WTC11 (cell line): ENCODE data around the gene CORO1C. TPM values are rescaled to one million over a fixed set of nuclear protein-coding genes. Genes with fewer than 3 reads are reported as not detected.

Experiments
- ATAC-seq: fragments of 200-7000 bp; cut with Tn5 transposase; 2 replicates; pipeline ENCODE4 v1.10.0; 2021; ENCODE audit warnings: mild to moderate bottlenecking, moderate library complexity
- CTCF ChIA-PET: fragments of 300-600 bp; sonication (Branson Sonifier 250); formaldehyde crosslinking; loops from one replicate; lab custom pipeline; 2021; ENCODE audit warnings: antibody characterized with exemption; lab: Charles Lee
- POLR2A ChIA-PET: fragments of 350-600 bp; sonication (Branson Sonifier 250); formaldehyde crosslinking; loops from one replicate; lab custom pipeline; 2021; ENCODE audit warnings: antibody characterized with exemption; lab: Charles Lee
- DNase-seq: peaks from one replicate; pipeline ENCODE4 v3.0.0; 2021; ENCODE audit warnings: low spot score
- H3K27ac Mint-ChIP-seq: 2 replicates; pipeline ENCODE4 v1.8.0; 2021; ENCODE audit warnings: mixed read lengths
- H3K27me3 Mint-ChIP-seq: 2 replicates; pipeline ENCODE4 v1.8.0; 2021; ENCODE audit warnings: low read depth, mild to moderate bottlenecking, moderate library complexity, mixed read lengths
- H3K36me3 Mint-ChIP-seq: 2 replicates; pipeline ENCODE4 v1.8.0; 2021; ENCODE audit warnings: mixed read lengths
- H3K4me1 Mint-ChIP-seq: 2 replicates; pipeline ENCODE4 v1.8.0; 2022; ENCODE audit warnings: mixed read lengths
- H3K4me3 Mint-ChIP-seq: 2 replicates; pipeline ENCODE4 v1.8.0; 2021; ENCODE audit warnings: mild to moderate bottlenecking, moderate library complexity, mixed read lengths
- H3K9me3 Mint-ChIP-seq: 2 replicates; pipeline ENCODE4 v1.8.0; 2021; ENCODE audit warnings: mixed read lengths
- ARID4B ChIP-seq: sonication (generic); formaldehyde crosslinking; IDR thresholded peaks from 2 replicates; pipeline ENCODE4 v1.8.0; 2023; ENCODE audit warnings: missing genetic modification reagents, mild to moderate bottlenecking, borderline replicate concordance
- ATF1 ChIP-seq: sonication (generic); formaldehyde crosslinking; IDR thresholded peaks from 2 replicates; pipeline ENCODE4 v1.8.1; 2023; ENCODE audit warnings: mild to moderate bottlenecking, moderate library complexity, missing genetic modification reagents
- CDX4 ChIP-seq: fragments of 250-450 bp; sonication (Bioruptor Pico); IDR thresholded peaks from 2 replicates; pipeline ENCODE4 v1.9.0; 2021; ENCODE audit warnings: moderate library complexity, mild to moderate bottlenecking, inconsistent platforms, borderline replicate concordance
- CTCF ChIP-seq: fragments of 200-600 bp; IDR thresholded peaks from 2 replicates; pipeline ENCODE4 v1.8.0; 2022; ENCODE audit warnings: antibody characterized with exemption
- ERG ChIP-seq: fragments of 250-450 bp; sonication (Bioruptor Pico); IDR thresholded peaks from 2 replicates; pipeline ENCODE4 v1.8.0; 2021; ENCODE audit warnings: mild to moderate bottlenecking
- FOXJ3 ChIP-seq: sonication (generic); formaldehyde crosslinking; IDR thresholded peaks from 2 replicates; pipeline ENCODE4 v1.9.0; 2021; ENCODE audit warnings: missing genetic modification reagents, mild to moderate bottlenecking, borderline replicate concordance
- GABPB1 ChIP-seq: sonication (generic); formaldehyde crosslinking; IDR thresholded peaks from 2 replicates; pipeline ENCODE4 v1.8.1; 2023; ENCODE audit warnings: mild to moderate bottlenecking, missing genetic modification reagents
- JUN ChIP-seq: sonication (generic); formaldehyde crosslinking; IDR thresholded peaks from 2 replicates; pipeline ENCODE4 v1.8.0; 2023; ENCODE audit warnings: mild to moderate bottlenecking, missing genetic modification reagents
- MAX ChIP-seq: sonication (generic); formaldehyde crosslinking; IDR thresholded peaks from 2 replicates; pipeline ENCODE4 v1.8.0; 2022; ENCODE audit warnings: mild to moderate bottlenecking, missing genetic modification reagents
- MYBL2 ChIP-seq: sonication (generic); formaldehyde crosslinking; IDR thresholded peaks from 2 replicates; pipeline ENCODE4 v1.8.1; 2023; ENCODE audit warnings: mild to moderate bottlenecking, moderate library complexity, missing genetic modification reagents
- NFE2L1 ChIP-seq: sonication (generic); formaldehyde crosslinking; IDR thresholded peaks from 2 replicates; pipeline ENCODE4 v1.8.1; 2023; ENCODE audit warnings: missing genetic modification reagents
- NFYB ChIP-seq: sonication (generic); formaldehyde crosslinking; conservative IDR thresholded peaks from 2 replicates; pipeline ENCODE4 v1.8.0; 2022; ENCODE audit warnings: low read depth, missing genetic modification reagents
- TP53 ChIP-seq: sonication (generic); formaldehyde crosslinking; IDR thresholded peaks from 2 replicates; pipeline ENCODE4 v1.8.1; 2023; ENCODE audit warnings: mild to moderate bottlenecking, missing genetic modification reagents
- USF1 ChIP-seq: sonication (generic); formaldehyde crosslinking; IDR thresholded peaks from 2 replicates; pipeline ENCODE4 v1.8.0; 2022; ENCODE audit warnings: mild to moderate bottlenecking, missing genetic modification reagents
- USF2 ChIP-seq: sonication (generic); formaldehyde crosslinking; IDR thresholded peaks from 2 replicates; pipeline ENCODE4 v1.8.1; 2023; ENCODE audit warnings: mild to moderate bottlenecking, missing genetic modification reagents, moderate library complexity
- ZMAT4 ChIP-seq: fragments of 250-450 bp; sonication (Bioruptor Pico); IDR thresholded peaks from 2 replicates; pipeline ENCODE4 v1.9.0; 2021; ENCODE audit warnings: mild to moderate bottlenecking
- ZNF263 ChIP-seq: sonication (generic); formaldehyde crosslinking; IDR thresholded peaks from 2 replicates; pipeline ENCODE4 v1.8.1; 2022; ENCODE audit warnings: low read depth, mild to moderate bottlenecking, moderate library complexity, missing genetic modification reagents
- ZNF396 ChIP-seq: fragments of 250-450 bp; sonication (Bioruptor Pico); IDR thresholded peaks from 2 replicates; pipeline ENCODE4 v1.8.0; 2021; ENCODE audit warnings: mild to moderate bottlenecking, moderate library complexity, borderline replicate concordance
- total RNA-seq: library from RNA; stranded (reverse); gene quantifications from 3 replicates; pipeline ENCODE4 v1.2.3, GENCODE V29; 2021

The CORO1C gene
- total RNA-seq, 1 experiment from 2014 or later, result 113 TPM

- Mint-ChIP-seq H3K4me3 (no peak overlapping the region), H3K9me3 (no peaks in the 10 kb centered on the region), H3K36me3 (no peaks in the 10 kb centered on the region), H3K27ac (no peak overlapping the region; the same call in 1 of the 2 replicates), H3K4me1 (peaks cover 40% of the 10 kb centered on the region), H3K27me3 (no peaks in the 10 kb centered on the region)
- TF ChIP-seq FOXJ3, result no peak
- TF ChIP-seq ZNF396 (CRISPR knock-in tag), result no peak
- no peak for TF ChIP-seq CTCF
- TF ChIP-seq GABPB1 (CRISPR knock-in tag), result no peak
- TF ChIP-seq MAX, result no peak
- TF ChIP-seq USF1 (CRISPR knock-in tag), result no peak
- TF ChIP-seq TP53 (CRISPR knock-in tag), result no peak
- TF ChIP-seq JUN (CRISPR knock-in tag), result no peak
- no peak for TF ChIP-seq ZNF263
- TF ChIP-seq NFYB, result no peak
- no peak for TF ChIP-seq MYBL2 (CRISPR knock-in tag)
- no peak for TF ChIP-seq ARID4B
- no peak for TF ChIP-seq CDX4 (CRISPR knock-in tag)
- no peak for TF ChIP-seq NFE2L1 (CRISPR knock-in tag)
- TF ChIP-seq ATF1 (CRISPR knock-in tag), result no peak
- TF ChIP-seq USF2, result no peak
- no peak for TF ChIP-seq ZMAT4
- no peak for TF ChIP-seq ERG
- no peak for DNase-seq
- POLR2A ChIA-PET, result no interaction called here
- CTCF ChIA-PET, result no interaction called here
- ATAC-seq, result no peak
These were observed 62.8 kb downstream of the CORO1C start for GRCh38 chr12:108668542-108668941.
